GM12865 (cell line): ENCODE measurements around the gene DLL1.
"Not testable (repeated sequence)": the region's sequence is repeated elsewhere in the genome, so short reads cannot be mapped to it uniquely, and the experiment has no call there.

ENCODE experiments used
- DNase-seq: peaks from one replicate; pipeline ENCODE4 v3.0.0; 2010; ENCODE audit warnings: low read depth
- H3K4me3 ChIP-seq: 2 replicates; pipeline ENCODE4 v1.5.1; 2011; ENCODE audit warnings: mild to moderate bottlenecking, low read depth, low read length, control low read depth
- CTCF ChIP-seq: IDR thresholded peaks from 2 replicates; pipeline ENCODE4 v1.5.1; 2011; ENCODE audit warnings: low read length, control low read depth, low read depth, inconsistent platforms; ENCODE audit not compliant: insufficient read depth; ENCODE audit errors: missing control alignments

The DLL1 gene, protein sequence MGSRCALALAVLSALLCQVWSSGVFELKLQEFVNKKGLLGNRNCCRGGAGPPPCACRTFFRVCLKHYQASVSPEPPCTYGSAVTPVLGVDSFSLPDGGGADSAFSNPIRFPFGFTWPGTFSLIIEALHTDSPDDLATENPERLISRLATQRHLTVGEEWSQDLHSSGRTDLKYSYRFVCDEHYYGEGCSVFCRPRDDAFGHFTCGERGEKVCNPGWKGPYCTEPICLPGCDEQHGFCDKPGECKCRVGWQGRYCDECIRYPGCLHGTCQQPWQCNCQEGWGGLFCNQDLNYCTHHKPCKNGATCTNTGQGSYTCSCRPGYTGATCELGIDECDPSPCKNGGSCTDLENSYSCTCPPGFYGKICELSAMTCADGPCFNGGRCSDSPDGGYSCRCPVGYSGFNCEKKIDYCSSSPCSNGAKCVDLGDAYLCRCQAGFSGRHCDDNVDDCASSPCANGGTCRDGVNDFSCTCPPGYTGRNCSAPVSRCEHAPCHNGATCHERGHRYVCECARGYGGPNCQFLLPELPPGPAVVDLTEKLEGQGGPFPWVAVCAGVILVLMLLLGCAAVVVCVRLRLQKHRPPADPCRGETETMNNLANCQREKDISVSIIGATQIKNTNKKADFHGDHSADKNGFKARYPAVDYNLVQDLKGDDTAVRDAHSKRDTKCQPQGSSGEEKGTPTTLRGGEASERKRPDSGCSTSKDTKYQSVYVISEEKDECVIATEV

DNA sequence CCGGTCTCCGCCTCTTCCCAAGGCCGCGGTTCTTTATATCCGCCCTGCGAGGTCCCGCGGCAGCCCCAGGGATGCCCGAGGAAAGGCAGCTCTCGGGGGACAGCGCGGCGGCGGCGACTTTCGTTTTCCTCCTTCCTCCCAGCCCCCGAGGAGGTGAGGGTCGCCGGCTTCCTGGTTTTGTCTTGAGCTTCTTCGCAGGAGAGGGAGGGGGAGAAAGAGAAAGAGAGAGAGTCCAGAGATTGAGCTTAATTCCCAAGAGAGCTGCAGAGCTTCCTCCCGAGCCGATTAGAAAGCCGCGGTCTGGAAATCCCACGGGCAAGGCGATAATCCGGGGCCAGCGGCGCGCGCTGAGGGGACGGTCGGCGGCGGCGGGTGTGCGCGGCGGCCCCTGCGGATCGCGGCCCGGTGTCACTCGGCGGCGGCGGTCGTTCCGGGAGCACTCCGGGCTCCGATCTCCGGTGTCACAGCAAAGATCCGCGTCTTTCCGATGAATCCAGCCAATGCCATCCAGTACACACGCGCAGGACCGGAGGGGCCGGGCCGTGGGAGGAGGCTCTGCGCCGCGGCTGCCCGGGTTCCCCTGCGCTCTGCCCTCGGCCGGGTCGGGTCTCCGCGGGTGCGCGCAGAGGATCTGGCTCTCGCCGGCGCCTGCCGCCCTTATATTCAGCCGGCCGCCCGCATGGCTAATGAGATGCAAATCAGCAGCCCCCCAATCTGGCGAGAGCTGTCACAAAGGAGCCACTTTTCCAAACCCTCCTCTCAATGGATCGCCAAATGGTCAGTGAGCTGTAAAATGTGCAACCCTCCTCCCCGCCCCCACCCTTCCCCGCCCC lies at the start of gene DLL1:
DLL1 (minus strand) TSS at position 783 of the 833 bp plus-strand sequence. CDS start 939 bp downstream, outside the sequence.
- no peak for TF ChIP-seq CTCF
- peak; percentile 42 for DNase-seq
- peak within 1 kb of the TSS; percentile 69 for H3K4me3 ChIP-seq

- DNase-seq, H3K4me3 ChIP-seq: not testable (repeated sequence)
Observed at GRCh38 chr6:170335199-170335598, 44.3 kb upstream of the DLL1 start.

DNA sequence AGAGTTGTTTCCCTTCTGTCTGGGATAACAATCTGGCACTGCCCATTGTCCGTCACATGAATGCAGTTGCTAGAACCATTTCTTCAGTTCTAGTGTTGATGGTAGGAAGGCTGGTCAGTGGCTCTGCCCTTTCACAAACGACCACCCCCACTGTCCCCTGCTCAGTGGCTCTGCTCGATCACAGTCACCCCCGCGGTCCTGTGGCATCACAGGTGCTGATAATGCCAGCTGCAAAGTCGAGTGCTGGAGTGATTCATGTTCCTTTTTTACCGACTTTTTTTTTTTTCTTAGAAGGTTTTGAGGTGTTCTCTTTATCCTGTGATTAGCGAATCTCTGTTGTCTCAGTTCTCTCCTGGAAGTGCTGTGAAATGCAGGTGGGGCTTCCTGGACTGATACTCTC lies 38.4 kb upstream of the DLL1 start:
- no peak for DNase-seq
- no peak for TF ChIP-seq CTCF
- no peak overlapping the region for H3K4me3 ChIP-seq

DNA sequence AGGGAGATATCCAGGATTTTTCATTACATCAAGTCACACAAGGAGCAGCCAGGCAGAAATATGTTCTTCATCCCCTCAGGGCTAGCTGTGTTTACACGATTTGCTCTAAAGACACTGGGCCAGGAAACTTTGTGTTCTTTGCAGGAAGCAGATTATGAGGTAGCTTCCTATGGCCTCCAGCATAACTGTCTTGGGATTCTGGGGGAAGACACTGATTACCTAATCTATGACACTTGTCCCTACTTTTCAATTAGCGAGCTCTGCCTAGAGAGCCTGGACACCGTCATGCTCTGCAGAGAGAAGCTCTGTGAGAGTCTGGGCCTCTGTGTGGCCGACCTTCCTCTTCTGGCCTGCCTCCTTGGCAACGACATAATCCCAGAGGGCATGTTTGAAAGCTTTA lies 26.8 kb upstream of the DLL1 start:
- DNase-seq: no peak
- H3K4me3 ChIP-seq: no peak overlapping the region
- no peak for TF ChIP-seq CTCF

DNA sequence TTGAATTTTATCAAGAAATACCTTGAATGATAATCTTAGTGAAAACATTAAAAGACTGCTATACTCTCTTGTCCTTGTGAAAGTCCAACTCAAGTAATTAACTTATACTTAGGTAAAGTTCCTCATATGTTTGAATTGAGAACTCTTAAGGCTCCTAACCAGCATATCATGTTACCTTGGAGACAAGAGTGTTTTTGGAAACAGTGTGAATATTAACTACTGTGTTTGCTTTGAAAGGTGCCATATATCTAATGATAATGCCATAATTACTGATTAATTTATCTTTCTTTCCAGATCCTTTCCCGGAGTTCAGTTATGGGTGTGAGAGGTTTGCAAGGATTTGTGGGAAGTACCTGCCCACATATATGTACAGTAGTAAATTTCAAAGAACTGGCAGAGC lies 26.2 kb upstream of the DLL1 start:
- H3K4me3 ChIP-seq: no peak overlapping the region
- no peak for DNase-seq
- no peak for TF ChIP-seq CTCF

GRCh38 chr6:170316071-170316470 lies 25.2 kb upstream of the DLL1 start:
- no peak for TF ChIP-seq CTCF
- no peak overlapping the region for H3K4me3 ChIP-seq
- no peak for DNase-seq

DNA sequence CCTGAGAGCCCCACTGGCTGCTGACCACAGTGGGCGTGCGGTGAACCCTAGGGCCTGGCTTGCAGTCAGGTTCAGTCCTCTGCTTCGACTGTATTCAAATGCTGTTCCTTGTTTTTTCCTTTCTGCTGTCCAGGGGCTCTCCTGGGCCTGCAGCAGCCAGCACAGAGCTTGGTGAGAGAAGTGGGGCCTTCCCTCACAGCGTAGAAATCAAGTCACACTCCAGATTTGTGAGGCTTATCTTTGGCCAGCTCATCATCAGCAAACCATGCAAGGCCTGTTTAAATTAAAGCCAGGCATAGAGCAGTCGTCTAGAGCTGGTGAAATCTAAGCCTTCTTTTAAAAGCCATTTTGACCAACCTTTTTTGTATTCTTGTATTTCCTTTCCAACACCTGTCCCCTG lies 24.1 kb upstream of the DLL1 start:
- H3K4me3 ChIP-seq: no peak overlapping the region
- TF ChIP-seq CTCF: no peak
- DNase-seq: no peak
